GM12864 (cell line): ENCODE measurements around the gene USP16.
A peak's percentile ranks its signal among the peaks of the same experiment; 100 is the strongest.

Experiments used
- DNase-seq: peaks from one replicate; pipeline ENCODE4 v3.0.0-alpha.2; 2011; ENCODE audit warnings: low read depth
- H3K4me3 ChIP-seq: 2 replicates; pipeline ENCODE4 v1.5.1; 2011; ENCODE audit warnings: mild to moderate bottlenecking, low read depth, low read length, control low read depth
- CTCF ChIP-seq: IDR thresholded peaks from 2 replicates; pipeline ENCODE4 v1.5.1; 2011; ENCODE audit warnings: low read depth, mild to moderate bottlenecking, moderate library complexity, low read length, control low read depth, inconsistent platforms; ENCODE audit errors: missing control alignments

USP16 gene

GRCh38 chr21:29056538-29057050 lies 32.1 kb downstream of the USP16 start:
- no peak for DNase-seq
- no peak for TF ChIP-seq CTCF
- H3K4me3 ChIP-seq: no peak overlapping the region

GRCh38 chr21:29064850-29065481 lies 40.5 kb downstream of the USP16 start:
- H3K4me3 ChIP-seq: no peak overlapping the region
- DNase-seq: peak; percentile 33
- no peak for TF ChIP-seq CTCF

- H3K4me3 ChIP-seq: peak overlapping the region; percentile 94
- DNase-seq: no peak
- no peak for TF ChIP-seq CTCF
Measured at GRCh38 chr21:29072873-29073221, 48.4 kb downstream of the USP16 start.

- H3K4me3 ChIP-seq: peak within 1 kb of the TSS; percentile 94
- peak; percentile 99 for DNase-seq
- TF ChIP-seq CTCF: no peak
Measured at GRCh38 chr21:29073222-29074006, 48.9 kb downstream of the USP16 start, which contains the start of gene CCT8. Gene CCT8, minus strand, starts transcription at chr21:29073648. Its CDS starts 58 bp downstream, at chr21:29073590.

- peak overlapping the region; percentile 94 for H3K4me3 ChIP-seq
- TF ChIP-seq CTCF: no peak
- no peak for DNase-seq
Measured at GRCh38 chr21:29074007-29074376, 49.5 kb downstream of the USP16 start.

- no peak overlapping the region for H3K4me3 ChIP-seq
- TF ChIP-seq CTCF: no peak
- no peak for DNase-seq
Measured at GRCh38 chr21:29074783-29075182, 50.3 kb downstream of the USP16 start.
